ENCODE results near the gene ZNF48.

- TF ChIP-seq CTCF (IDR thresholded peaks at IDR 0.05; ENCODE audit: poor library complexity, severe bottlenecking) (no peak), REST (IDR thresholded peaks at IDR 0.05; ENCODE audit: borderline replicate concordance) (no peak), RAD21 (conservative IDR thresholded peaks at IDR 0.05) (no peak)
Measured at GRCh38 chr16:30357085-30357714, 38.0 kb upstream of the ZNF48 start.
